Mononuclear cell (primary cell): ENCODE results near the gene HADHB. TPM values are rescaled to one million over a fixed set of nuclear protein-coding genes. Genes with fewer than 3 reads are reported as not detected.
A peak's percentile ranks its signal among the peaks of the same experiment; 100 is the strongest.
"Not testable (repeated sequence)": the region's sequence is repeated elsewhere in the genome, so short reads cannot be mapped to it uniquely, and the experiment has no call there.

ENCODE experiments used
- H3K27me3 ChIP-seq: 2 replicates; pipeline ENCODE4 v1.6.0; 2011; ENCODE audit warnings: low read length, control low read depth; ENCODE audit not compliant: insufficient read depth
- H3K4me1 ChIP-seq: 2 replicates; pipeline ENCODE4 v1.5.1; 2011; ENCODE audit warnings: mild to moderate bottlenecking, low read length, control low read depth; ENCODE audit not compliant: insufficient read depth
- H3K4me3 ChIP-seq: 2 replicates; pipeline ENCODE4 v1.5.1; 2011; ENCODE audit warnings: mild to moderate bottlenecking, low read length, moderate library complexity
- H3K9me3 ChIP-seq: 2 replicates; pipeline ENCODE4 v1.5.1; 2011; ENCODE audit warnings: low read depth, mild to moderate bottlenecking, control low read depth, low read length
- total RNA-seq: library from RNA; depleted of rRNA; stranded (reverse); fragments of >200 nt; gene quantifications from one replicate; pipeline ENCODE4 v1.2.3, GENCODE V29; 2012

Gene HADHB
- total RNA-seq, 1 donor = 60.0 TPM

DNA sequence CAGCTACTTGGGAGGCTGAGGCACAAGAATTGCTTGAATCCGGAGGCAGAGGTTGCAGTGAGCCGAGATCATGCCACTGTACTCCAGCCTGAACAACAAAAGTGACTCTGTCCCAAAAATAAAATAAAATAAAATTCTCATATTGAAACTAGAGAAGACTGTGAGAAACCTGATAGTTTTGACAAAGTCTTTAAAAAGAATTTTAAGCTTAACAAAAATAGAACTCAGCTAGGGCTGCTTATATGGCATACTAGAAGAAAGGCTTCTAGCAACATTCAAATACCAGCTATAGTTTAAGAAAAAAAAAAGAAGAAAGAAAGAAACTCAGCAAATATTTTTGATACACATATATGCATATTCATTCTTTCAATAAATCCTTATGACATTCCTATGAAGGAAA, 13.9 kb upstream of the HADHB start:
- H3K27me3 ChIP-seq = no peaks in the 10 kb centered on the region
- no peaks in the 10 kb centered on the region for H3K9me3 ChIP-seq
- H3K4me1 ChIP-seq = no peaks in the 10 kb centered on the region
- no peak overlapping the region for H3K4me3 ChIP-seq

DNA sequence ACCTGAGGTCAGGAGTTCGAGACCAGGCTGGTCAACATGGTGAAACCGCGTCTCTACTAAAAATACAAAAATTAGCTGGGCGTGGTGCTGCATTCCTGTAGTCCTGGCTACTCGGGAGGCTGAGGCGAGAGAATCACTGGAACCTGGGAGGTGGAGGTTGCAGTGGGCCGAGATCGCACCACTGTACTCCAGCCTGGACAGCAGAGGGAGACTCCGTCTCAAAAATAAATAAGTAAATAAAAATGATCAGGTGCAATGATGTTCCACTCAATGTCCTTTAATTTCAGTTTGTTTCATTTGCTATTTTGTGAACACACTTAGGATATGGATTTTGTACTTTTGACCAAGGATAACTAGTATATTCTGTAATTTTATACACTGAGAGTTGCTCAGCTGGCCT, 9.7 kb upstream of the HADHB start:
- H3K4me1 ChIP-seq = peaks cover 10% of the 10 kb centered on the region
- H3K27me3 ChIP-seq = no peaks in the 10 kb centered on the region
- H3K9me3 ChIP-seq = no peaks in the 10 kb centered on the region
- H3K4me3 ChIP-seq = no peak overlapping the region

DNA sequence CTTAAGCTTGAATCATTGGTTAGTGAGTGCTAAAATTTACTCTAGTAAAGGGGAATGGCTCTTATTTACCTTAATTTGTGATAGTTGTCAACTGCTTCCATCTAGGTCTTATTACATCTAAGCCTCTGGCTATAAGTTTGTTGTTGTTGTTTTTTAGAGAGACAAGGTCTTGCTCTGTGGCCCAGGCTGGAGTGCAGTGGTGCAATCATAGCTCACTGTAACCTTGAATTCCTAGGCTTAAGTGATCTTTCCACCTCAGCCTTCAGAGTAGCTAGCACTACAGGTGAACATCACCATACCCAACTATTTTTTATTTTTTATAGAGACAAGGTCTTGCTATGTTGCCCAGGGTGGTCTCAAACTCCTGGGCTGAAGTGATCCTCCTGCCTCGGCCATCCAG, 6.9 kb upstream of the HADHB start:
- H3K4me1 ChIP-seq = peaks cover 35% of the 10 kb centered on the region
- H3K4me3 ChIP-seq = no peak overlapping the region
- no peaks in the 10 kb centered on the region for H3K9me3 ChIP-seq
- no peaks in the 10 kb centered on the region for H3K27me3 ChIP-seq

DNA sequence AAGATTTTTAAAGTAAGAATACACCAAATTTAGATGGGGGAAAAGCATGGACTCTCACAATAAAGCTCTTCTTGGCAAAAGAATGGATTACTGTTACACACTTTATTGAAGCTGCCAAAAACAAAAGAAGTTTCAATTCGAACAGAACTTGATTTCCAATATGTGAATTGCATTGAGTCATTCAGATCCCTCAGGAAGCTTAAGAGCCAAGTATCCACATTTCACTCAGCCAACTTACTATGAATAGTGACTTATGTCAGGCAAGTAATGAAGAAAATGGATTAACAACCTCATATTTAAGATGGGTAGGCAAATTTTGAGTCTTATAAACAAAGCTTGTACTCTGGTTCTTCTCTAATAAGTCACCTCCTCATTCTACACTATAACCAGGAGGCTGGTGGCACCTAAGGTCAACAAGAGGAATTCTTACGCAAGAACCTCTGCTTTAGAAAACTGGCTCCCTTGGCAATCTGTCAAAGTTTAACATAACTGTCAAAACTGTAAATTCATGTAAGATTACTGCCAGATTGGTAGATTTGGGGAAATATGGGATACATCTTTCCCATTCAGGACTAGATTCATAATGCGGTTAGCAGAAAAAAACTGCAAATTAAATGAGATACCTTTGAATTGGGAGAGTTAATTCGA, 6.3 kb upstream of the HADHB start:
- Histone ChIP-seq H3K27me3 (no peaks in the 10 kb centered on the region), H3K4me3 (no peak overlapping the region), H3K9me3 (no peaks in the 10 kb centered on the region), H3K4me1 (peaks cover 40% of the 10 kb centered on the region)

DNA sequence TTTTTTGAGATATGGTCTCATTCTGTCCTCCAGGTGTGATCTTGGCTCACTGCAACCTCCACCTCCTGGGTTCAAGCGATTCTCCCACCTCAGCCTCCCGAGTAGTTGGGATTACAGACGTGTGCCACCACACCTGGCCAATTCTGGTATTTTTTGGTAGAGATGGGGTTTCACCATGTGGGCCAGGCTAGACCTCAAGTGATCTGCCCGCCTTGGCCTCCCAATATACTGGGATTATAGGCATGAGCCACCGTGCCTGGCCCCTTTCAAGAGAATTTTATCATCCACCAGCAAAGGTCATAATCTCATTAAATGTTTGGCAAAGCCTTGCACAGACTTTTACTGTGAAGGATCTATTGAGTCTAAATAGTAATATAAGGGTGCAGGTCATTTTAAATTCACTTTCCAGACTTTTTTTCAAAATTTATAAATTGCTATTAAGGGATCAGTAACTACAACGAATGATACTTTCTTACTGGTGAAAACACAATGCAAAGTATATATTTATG, 2.8 kb upstream of the HADHB start:
- Histone ChIP-seq H3K4me1 (peaks cover 65% of the 10 kb centered on the region), H3K4me3 (no peak overlapping the region), H3K9me3 (no peaks in the 10 kb centered on the region), H3K27me3 (no peaks in the 10 kb centered on the region)

DNA sequence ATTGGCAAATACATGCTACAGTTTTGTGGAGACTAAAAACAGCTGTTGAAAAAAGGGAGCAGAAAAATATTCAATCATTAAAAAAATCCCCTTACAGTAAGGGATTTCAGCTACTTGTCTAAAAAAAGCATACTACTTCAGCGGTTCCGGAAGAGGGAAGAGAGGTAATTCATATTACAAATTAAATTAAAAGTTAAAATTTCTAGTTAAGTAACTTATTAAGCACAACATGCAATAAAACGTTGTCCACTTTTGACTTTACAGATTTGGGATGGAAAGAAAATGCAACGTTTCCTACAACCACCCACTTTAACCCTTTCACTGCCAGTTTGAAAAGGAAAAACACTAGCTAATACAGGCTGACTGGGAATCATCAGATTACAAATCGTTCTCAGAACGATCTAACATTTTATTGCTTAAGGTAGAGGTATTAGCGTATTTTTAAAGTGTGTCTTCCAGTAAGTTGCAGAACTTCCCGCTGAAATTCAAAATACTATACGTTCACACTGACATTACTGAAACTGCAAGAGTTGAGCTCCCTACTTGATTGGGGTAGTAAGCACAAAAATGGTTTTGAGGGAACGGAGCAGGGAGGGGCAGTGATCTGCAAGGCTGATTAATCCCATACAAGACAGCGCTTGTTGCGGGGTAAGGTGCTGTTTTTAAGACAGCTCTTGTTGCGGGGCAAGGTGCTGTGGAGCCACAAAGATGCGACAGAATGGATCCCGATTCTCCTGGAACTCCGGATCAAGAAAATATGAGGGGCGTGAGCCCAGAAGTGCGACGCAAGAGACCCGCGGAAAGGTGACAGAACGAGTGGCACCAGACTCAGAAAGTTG, 1.1 kb upstream of the HADHB start:
- H3K4me1 ChIP-seq = peaks cover 65% of the 10 kb centered on the region
- H3K4me3 ChIP-seq = peak overlapping the region; percentile 97
- H3K9me3 ChIP-seq = no peaks in the 10 kb centered on the region
- H3K27me3 ChIP-seq = no peaks in the 10 kb centered on the region

DNA sequence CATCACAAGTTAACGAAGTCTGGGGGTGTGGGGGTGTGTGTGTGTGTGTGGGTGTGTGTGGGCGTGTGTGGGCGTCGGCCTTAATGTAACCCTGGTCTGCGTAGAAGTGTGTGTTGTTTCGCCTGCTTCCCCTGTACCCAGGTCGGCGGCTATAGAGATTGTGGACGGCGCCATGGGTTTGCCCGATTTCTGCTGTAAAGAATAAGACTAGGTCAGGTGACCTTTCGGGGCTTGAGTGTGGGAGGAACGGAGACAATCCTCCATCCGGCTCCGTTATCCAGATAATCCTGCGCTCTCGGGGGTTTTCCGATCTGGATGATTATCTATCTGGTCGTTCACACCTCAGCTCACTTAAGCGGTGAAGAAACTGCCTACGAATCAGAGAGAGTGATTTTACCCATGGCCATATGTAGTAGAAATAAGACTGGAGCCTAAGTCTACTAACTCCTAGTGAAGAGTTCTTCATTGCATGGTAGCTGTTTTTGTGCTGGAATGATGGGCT, 543 bp downstream of the HADHB start:
- H3K9me3 ChIP-seq = no peaks in the 10 kb centered on the region
- no peaks in the 10 kb centered on the region for H3K27me3 ChIP-seq
- H3K4me1 ChIP-seq = peaks cover 55% of the 10 kb centered on the region
- H3K4me3 ChIP-seq = peak overlapping the region; percentile 97

DNA sequence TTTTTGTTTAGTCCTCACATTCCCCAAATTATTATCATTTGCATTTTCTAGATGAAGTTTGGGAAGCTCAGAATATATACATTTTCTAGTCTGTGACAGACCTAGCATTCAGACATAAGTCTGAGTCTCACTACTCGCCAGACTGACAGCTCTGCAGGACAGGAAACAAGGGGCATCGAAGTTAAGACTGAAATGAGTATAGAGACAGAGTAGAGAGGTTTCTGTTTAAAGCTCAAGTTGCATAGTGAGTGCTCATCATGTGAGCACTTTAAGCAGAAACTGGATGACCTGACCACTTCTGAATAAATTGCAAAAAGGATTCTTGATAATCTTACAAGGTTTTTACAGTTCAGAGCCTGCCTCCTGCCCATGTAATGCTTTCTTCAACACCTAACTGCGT, 1.1 kb downstream of the HADHB start:
- no peaks in the 10 kb centered on the region for H3K27me3 ChIP-seq
- H3K9me3 ChIP-seq = no peaks in the 10 kb centered on the region
- H3K4me3 ChIP-seq = peak overlapping the region; percentile 97
- H3K4me1 ChIP-seq = peaks cover 49% of the 10 kb centered on the region

DNA sequence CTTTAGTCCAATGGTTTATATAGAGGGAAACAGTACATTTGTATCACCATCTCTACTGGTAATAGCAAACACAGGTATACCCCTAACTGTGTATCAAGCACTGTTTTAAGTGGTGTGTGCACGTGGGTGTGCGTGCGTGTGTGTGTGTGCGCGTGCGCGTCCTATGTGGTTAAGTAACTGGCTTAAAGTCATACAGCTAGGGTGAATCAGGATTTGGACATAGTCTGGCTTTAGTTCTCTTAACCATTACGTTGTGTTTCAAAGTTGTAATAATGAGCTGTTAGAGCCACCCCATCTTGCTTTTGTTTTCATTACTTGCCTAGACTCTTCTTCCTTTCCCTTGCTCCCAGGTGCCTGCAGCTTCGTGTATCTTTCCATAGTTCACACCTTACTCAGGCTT, 2.1 kb downstream of the HADHB start:
- peaks cover 40% of the 10 kb centered on the region for H3K4me1 ChIP-seq
- no peaks in the 10 kb centered on the region for H3K9me3 ChIP-seq
- H3K27me3 ChIP-seq = no peaks in the 10 kb centered on the region
- H3K4me3 ChIP-seq = no peak overlapping the region

DNA sequence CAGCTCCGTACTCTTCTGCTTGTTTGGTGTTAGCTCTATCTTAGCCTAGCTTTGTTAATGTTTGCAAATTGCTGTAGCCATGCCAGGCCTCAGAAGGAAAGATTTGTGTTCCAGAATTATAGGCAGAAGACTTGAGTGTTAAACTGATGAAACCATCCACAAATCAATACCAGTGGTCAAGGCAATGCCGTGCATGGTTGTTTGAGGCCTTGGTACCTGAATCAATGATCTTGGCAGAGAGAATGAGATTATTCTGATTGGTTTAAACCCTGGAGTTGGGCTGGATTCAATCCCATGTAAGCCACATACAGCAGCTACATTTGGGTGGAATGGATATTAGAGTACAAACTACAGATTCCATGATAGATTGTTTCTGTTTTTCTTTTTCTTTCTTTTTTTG, 4.9 kb downstream of the HADHB start:
- Histone ChIP-seq H3K4me3 (no peak overlapping the region), H3K4me1 (peaks cover 21% of the 10 kb centered on the region), H3K9me3 (no peaks in the 10 kb centered on the region), H3K27me3 (no peaks in the 10 kb centered on the region)

DNA sequence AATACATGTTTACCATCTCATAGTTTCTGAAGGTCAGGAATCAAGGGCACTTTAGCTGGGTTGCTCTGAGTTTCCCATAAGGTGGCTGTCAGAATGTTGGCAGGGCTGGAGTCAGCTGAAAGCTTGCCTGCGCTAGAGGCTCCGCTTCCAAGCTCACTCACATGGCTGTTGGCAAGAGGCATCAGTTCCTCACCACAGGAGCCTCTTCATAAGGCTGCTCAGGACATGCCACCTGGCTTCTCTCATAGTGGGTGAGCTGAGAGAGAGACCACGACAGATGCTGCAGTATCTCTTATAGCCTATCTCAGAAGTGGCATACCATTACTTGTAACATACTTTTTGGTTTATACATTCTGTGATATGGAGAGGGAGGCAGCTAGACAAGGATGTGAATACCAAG, 7.2 kb downstream of the HADHB start:
- no peaks in the 10 kb centered on the region for H3K27me3 ChIP-seq
- no peaks in the 10 kb centered on the region for H3K9me3 ChIP-seq
- H3K4me3 ChIP-seq = no peak overlapping the region
- H3K4me1 ChIP-seq = peaks cover 8% of the 10 kb centered on the region

DNA sequence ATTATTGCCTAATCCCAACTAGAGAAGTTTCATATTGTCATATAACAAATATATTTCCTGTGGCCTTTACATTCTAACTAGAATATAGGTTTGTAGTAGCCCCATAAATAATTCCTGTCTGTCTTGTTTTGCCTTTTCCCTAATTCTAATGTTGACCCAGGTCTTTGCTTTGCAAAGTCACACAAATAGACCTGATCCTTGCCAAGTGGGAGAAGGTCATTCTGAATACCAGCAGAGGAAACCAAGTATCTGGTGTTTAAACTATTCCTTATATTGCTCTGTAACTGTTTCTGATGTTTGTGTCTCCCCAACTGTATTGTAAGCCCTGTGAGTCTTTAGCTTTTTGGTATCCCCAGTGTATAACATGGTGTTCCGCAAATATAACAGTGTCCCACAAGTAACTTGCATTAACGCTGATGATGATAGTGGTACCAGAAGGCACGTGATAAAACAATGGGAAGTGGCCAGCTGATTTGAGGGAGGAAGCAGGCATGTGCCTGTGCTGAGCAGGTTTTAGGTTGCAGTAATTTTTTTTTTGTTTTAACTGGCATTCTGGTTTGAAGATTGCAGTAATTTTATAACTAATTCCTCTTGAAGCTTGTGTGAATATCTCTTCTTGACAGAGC, 11.1 kb downstream of the HADHB start:
- Histone ChIP-seq H3K27me3 (no peaks in the 10 kb centered on the region), H3K9me3 (no peaks in the 10 kb centered on the region), H3K4me3 (no peak overlapping the region), H3K4me1 (peaks cover 5% of the 10 kb centered on the region)

DNA sequence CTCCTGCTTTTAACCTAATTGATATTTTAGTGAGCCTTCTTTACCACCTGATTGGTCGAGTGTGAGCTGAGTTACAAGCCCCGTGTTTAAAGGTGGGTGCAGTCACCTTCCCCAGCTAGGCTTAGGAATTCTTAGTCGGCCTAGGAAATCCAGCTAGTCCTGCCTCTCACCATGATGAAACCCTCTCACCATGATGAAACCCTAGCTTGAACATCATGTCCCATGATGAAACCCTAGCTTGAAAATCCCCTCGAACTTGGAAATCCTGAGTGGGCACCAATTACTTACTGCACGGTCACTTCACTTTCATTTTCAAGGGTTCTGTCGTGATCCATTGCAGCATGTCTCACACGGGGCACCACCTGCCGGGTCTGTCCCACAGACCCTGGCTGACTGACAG, 14.1 kb downstream of the HADHB start:
- not testable (repeated sequence) for H3K9me3 ChIP-seq, H3K4me3 ChIP-seq, H3K4me1 ChIP-seq, H3K27me3 ChIP-seq

DNA sequence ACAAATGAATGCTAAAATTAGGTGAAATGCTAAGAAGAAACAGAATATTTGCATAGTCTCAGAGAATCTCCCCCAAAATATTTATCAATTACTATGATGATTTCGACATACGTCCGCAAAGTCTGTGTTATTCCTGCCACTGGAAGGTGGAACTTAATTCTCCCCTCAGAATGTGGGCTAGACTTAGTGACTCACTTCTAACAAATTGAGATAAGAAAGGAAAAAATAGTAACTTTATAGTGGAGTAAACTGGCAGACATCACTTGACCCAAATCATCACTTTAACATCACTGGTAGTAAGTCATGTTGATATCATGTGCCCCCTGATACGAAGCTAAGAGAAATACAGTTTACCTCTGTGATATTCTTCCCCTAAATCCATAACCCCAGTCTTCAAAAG, 23.5 kb downstream of the HADHB start:
- no peak overlapping the region for H3K4me3 ChIP-seq
- no peaks in the 10 kb centered on the region for H3K27me3 ChIP-seq
- H3K4me1 ChIP-seq = peaks cover 38% of the 10 kb centered on the region
- no peaks in the 10 kb centered on the region for H3K9me3 ChIP-seq

DNA sequence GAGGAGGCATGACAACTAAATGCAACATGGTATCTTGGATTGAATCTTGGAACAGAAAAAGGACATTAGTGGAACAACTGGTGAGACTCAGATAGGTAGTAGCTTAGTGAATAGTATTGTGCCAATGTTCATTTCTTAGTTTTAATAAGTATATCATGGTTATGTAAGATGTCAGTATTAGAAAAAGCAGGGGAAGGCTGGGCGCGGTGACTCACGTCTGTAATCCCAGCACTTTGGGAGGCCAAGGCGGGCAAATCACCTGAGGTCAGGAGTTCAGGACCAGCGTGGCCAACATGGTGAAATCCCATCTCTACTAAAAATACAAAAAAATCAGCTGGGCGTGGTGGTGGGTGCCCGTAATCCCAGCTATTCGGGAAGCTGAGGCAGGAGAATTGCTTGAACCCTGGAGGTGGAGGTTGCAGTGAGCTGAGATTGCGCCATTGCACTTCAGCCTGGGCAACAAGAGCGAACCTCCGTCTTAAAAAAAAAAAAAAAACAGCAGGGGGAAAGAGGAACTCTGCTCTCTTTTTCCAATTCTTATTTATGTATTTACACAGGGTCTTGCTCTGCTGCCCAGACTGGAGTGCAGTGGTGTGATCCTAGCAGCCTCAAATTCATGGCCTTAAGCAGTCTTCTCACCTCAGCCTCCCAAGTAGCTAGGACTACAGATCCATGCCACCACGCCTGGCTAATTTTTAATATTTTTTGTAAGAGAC, 24.1 kb downstream of the HADHB start:
- not testable (repeated sequence) for H3K4me3 ChIP-seq, H3K9me3 ChIP-seq, H3K27me3 ChIP-seq
- H3K4me1 ChIP-seq = peaks cover 42% of the 10 kb centered on the region
